Stimulated activated CD4-positive, alpha-beta T cell treated with anti-CD3 and anti-CD28 coated beads, Interleukin-1b, Interleukin-23, amount 100 ng/mL, for 48 hours (primary cell): ENCODE results near the gene BMP6.

Experiments used
- DNase-seq: peaks from one replicate; pipeline ENCODE4 v3.0.0-alpha.2; 2020

BMP6 gene

DNA sequence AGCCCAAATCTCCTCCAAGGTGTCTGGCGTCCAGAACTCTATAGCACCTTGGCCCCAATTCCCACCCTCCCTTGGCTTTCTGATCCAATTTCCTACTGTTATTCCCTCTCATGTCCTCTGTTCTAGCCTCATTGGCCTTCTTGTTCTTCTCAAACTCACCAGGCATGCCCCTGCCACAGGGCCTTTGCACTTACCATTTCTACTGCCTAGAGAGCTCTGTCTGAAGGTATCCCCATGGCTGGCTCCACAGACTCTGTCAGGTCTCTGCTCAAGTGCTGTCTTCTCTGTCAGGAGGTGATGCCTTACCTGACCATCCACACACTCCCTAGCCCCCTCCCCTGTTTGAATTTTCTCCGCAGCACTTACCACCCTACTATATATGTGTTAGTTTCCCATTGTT is 5.6 kb upstream of the BMP6 start:
- DNase-seq = no peak

- no peak for DNase-seq
These were observed 4.2 kb upstream of the BMP6 start for GRCh38 chr6:7721649-7722048.

- peak; percentile 61 for DNase-seq
These were observed 2.9 kb upstream of the BMP6 start for GRCh38 chr6:7723041-7723447.

DNA sequence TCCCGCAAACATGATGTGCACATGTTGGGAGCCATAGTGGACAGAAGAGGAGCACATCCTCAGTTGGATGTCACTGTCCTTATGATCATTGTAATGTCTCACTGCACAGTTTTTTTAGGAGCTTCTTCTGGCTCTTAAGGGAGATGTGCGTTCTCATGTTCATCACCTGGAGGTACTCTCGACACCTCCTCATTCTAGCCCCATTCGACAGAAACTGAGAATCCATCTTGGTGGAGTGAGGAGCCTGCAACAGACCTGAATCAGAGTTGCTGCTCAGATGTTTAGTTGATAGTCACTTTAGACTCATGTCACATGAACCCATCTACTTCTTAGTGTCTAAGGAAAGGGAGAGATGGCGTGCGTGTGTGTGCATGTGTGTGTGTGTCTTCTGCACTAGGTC is 2.3 kb upstream of the BMP6 start:
- DNase-seq = no peak

- no peak for DNase-seq
These were observed 487 bp upstream of the BMP6 start for GRCh38 chr6:7725412-7725811.

DNA sequence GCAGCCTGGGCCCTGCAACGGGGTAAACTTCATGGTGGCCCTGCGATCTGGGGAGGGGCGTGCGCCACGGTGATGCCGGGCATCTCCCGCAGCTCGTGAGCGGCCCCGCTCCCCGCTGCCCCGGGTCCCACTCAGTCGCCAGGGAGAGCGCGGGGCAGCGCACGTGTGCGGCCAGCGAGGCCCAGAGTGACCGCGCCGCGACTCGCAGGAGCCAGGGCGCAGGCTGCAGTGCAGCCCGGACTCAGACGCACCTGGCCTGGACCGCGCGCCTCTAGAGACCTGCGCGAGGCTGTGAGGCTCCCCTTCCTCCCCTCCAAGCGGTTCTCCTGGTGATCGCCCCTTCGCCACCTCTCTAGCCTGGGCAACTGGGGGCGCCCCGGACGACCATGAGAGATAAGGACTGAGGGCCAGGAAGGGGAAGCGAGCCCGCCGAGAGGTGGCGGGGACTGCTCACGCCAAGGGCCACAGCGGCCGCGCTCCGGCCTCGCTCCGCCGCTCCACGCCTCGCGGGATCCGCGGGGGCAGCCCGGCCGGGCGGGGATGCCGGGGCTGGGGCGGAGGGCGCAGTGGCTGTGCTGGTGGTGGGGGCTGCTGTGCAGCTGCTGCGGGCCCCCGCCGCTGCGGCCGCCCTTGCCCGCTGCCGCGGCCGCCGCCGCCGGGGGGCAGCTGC is 652 bp downstream of the BMP6 start:
- DNase-seq = no peak

DNA sequence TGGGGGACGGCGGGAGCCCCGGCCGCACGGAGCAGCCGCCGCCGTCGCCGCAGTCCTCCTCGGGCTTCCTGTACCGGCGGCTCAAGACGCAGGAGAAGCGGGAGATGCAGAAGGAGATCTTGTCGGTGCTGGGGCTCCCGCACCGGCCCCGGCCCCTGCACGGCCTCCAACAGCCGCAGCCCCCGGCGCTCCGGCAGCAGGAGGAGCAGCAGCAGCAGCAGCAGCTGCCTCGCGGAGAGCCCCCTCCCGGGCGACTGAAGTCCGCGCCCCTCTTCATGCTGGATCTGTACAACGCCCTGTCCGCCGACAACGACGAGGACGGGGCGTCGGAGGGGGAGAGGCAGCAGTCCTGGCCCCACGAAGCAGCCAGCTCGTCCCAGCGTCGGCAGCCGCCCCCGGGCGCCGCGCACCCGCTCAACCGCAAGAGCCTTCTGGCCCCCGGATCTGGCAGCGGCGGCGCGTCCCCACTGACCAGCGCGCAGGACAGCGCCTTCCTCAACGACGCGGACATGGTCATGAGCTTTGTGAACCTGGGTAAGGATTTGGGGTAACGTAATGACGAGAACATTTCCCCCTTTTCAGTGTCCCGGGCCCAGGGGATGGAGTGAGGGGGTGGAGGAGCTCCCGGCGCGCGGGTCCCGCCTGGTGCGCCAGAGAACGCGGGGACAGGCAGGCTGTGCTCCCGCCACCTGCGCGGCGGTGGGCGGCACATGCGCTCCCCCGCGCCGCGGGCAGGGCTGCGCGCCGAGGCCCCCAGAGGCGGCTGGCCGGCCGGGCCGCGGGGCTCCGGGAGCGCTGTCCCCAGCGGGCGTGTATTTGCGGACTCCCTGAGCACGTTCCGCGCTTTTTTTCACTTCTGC is 1.4 kb downstream of the BMP6 start:
- DNase-seq = no peak

- DNase-seq = no peak
These were observed 2.3 kb downstream of the BMP6 start for GRCh38 chr6:7727946-7728854.

GRCh38 chr6:7728855-7729590 is 3.1 kb downstream of the BMP6 start:
- no peak for DNase-seq

DNA sequence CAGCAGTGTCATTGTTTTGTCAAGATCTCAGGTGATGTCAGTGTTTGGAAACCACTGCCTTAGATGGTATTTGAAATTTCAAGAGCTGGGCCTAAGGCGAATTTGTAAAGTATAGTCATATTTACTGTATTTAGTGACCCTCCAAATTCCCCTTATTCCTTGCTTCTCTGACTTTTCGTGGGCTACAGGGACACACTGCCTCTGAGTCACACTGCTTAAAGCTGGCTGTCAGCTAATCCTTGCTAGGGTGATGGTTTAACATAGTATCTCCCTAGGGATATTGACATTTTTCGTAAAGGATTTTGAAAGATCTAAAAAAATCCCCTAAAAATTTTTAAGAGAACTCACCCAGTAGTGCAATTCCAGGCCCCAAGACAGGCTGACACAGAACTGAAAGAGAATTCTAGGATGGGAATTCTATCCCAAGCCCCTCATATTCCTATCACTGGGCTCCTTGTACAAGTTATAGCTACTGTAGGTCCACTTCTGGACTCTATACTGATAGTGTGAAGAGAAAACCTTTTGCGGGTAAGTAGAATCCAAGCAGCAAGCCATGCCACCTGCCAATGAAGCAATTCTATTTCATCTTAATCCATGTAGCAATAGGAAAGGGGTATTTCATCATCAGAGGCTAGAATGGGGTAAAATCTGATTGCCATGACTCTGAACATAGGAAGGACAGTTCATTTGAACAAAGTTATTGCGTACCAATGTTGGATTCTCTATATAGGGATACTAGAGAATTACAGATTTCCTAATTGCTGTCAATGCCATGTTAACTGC is 4.3 kb downstream of the BMP6 start:
- DNase-seq = no peak

- DNase-seq = no peak
These were observed 4.9 kb downstream of the BMP6 start for GRCh38 chr6:7730784-7731227.

- DNase-seq = no peak
These were observed 5.4 kb downstream of the BMP6 start for GRCh38 chr6:7731294-7731693.

- no peak for DNase-seq
These were observed 6.3 kb downstream of the BMP6 start for GRCh38 chr6:7732228-7732627.

- no peak for DNase-seq
These were observed 8.9 kb downstream of the BMP6 start for GRCh38 chr6:7734707-7735383.

GRCh38 chr6:7737106-7737505 is 11.2 kb downstream of the BMP6 start:
- no peak for DNase-seq

DNA sequence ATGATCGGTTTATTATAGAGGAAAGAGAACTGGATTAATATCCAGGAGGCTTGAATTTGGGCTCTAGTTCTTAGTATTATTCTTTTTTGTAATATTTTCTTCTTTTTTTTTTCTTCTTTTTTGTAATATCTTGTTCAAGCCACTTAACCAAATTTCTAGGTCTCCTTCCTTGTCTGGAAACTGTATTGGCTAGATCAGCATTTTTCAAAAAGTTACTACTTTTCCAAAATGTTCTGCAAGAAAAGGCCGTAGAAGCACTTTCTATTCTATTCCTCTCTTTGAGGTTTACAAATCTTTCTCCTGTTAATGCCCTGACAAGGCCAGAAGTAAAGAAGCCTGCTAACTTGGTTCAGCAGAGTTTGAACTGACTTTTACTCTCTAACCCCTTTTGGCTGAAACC is 12.0 kb downstream of the BMP6 start:
- DNase-seq = no peak

- DNase-seq = no peak
These were observed 16.4 kb downstream of the BMP6 start for GRCh38 chr6:7742223-7742785.

- no peak for DNase-seq
These were observed 20.0 kb downstream of the BMP6 start for GRCh38 chr6:7745942-7746341.

GRCh38 chr6:7747016-7747415 is 21.1 kb downstream of the BMP6 start:
- DNase-seq = no peak

DNA sequence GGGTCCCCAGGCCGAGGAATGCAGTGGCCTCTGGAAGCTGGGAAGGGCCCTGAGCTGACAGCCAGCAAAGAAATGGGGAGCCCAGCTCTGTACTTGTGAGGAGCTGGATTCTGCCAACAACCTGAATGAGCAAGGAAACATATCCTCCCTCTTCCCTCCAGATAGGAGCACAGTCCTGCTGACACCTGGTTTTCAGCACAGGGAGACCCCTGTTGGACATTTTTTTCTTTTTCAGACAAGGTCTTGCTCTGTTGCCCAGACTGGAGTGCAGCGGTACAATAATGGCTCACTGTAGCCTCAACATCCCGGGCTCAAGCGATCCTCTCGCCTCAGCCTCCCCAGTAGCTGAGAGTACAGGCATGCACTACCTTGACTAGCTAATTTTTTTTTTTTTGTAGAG is 21.5 kb downstream of the BMP6 start:
- DNase-seq = no peak
